Nephron (organoid): Measurements from ENCODE around the gene INSR.
A peak's percentile ranks its signal among the peaks of the same experiment; 100 is the strongest.

Experiments used
- H3K27ac Mint-ChIP-seq, 3 experiments: 2 replicates each; pipeline ENCODE4 v1.8.0; 2020; ENCODE audit warnings: mixed read lengths in 3 of 3, mild to moderate bottlenecking in 2 of 3, moderate library complexity in 1 of 3
- H3K27me3 Mint-ChIP-seq: 2 replicates; pipeline ENCODE4 v1.8.0; 2021; ENCODE audit warnings: low read depth, mild to moderate bottlenecking, moderate library complexity, mixed read lengths
- H3K36me3 Mint-ChIP-seq: 2 replicates; pipeline ENCODE4 v1.8.0; 2020; ENCODE audit warnings: low read depth, mixed read lengths
- H3K4me1 Mint-ChIP-seq: 2 replicates; pipeline ENCODE4 v1.8.0; 2020; ENCODE audit warnings: mixed read lengths
- H3K4me3 Mint-ChIP-seq, 3 experiments: 2 replicates each; pipeline ENCODE4 v1.8.0; 2020; ENCODE audit warnings: mild to moderate bottlenecking in 3 of 3, mixed read lengths in 3 of 3, moderate library complexity in 2 of 3
- H3K9me3 Mint-ChIP-seq: 2 replicates; pipeline ENCODE4 v1.8.0; 2020; ENCODE audit warnings: mixed read lengths
- TF ChIP-seq, protein P1 (sequence below), 3 experiments: fragments of 200-600 bp; sonication (generic); IDR thresholded peaks; one replicate each; pipeline ENCODE4 v1.5.0; 2021; ENCODE audit warnings: antibody characterized with exemption in 3 of 3; ENCODE audit not compliant: unreplicated experiment in 3 of 3

The INSR gene

GRCh38 chr19:7224209-7224686 is 70.0 kb downstream of the INSR start:
- peaks cover 36% of the 10 kb centered on the region for H3K4me1 Mint-ChIP-seq
- H3K4me3 Mint-ChIP-seq = peak overlapping the region in 1 of 3 experiments; percentile 15
- H3K9me3 Mint-ChIP-seq = no peaks in the 10 kb centered on the region
- H3K27ac Mint-ChIP-seq = peak overlapping the region in 2 of 3 experiments; percentile 10 to 69
- TF ChIP-seq, protein P1, sequence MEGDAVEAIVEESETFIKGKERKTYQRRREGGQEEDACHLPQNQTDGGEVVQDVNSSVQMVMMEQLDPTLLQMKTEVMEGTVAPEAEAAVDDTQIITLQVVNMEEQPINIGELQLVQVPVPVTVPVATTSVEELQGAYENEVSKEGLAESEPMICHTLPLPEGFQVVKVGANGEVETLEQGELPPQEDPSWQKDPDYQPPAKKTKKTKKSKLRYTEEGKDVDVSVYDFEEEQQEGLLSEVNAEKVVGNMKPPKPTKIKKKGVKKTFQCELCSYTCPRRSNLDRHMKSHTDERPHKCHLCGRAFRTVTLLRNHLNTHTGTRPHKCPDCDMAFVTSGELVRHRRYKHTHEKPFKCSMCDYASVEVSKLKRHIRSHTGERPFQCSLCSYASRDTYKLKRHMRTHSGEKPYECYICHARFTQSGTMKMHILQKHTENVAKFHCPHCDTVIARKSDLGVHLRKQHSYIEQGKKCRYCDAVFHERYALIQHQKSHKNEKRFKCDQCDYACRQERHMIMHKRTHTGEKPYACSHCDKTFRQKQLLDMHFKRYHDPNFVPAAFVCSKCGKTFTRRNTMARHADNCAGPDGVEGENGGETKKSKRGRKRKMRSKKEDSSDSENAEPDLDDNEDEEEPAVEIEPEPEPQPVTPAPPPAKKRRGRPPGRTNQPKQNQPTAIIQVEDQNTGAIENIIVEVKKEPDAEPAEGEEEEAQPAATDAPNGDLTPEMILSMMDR (IDR thresholded peaks at IDR 0.05; ENCODE audit: unreplicated experiment in 3 of 3) = no peak
- H3K27me3 Mint-ChIP-seq = no peaks in the 10 kb centered on the region
- no peaks in the 10 kb centered on the region for H3K36me3 Mint-ChIP-seq

DNA sequence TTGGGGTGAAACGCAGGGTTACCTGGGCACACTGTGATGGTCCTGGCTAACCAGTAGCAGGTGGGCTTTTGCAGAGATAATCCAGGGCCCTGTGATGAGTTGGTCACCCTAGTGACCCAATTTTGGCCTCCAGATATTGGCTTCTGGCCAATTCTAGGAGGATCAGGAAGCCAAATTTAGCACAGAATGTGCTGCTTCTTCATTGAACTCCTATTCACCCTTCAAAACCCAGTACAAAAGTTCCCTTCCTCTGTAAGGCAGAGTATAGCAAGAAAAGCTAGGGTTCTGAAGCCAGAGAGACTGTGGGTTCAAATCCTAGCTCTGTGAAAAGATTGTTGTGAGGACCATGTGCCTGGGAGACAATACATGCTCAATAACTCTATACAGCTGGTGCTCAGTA is 70.8 kb downstream of the INSR start:
- H3K27me3 Mint-ChIP-seq = no peaks in the 10 kb centered on the region
- no peak overlapping the region for H3K27ac Mint-ChIP-seq
- TF ChIP-seq, protein P1 (IDR thresholded peaks at IDR 0.05; ENCODE audit: unreplicated experiment in 3 of 3) = no peak
- H3K36me3 Mint-ChIP-seq = no peaks in the 10 kb centered on the region
- peaks cover 36% of the 10 kb centered on the region for H3K4me1 Mint-ChIP-seq
- H3K4me3 Mint-ChIP-seq = no peak overlapping the region
- no peaks in the 10 kb centered on the region for H3K9me3 Mint-ChIP-seq

GRCh38 chr19:7219056-7219455 is 75.2 kb downstream of the INSR start:
- no peaks in the 10 kb centered on the region for H3K36me3 Mint-ChIP-seq
- no peaks in the 10 kb centered on the region for H3K9me3 Mint-ChIP-seq
- no peak overlapping the region for H3K27ac Mint-ChIP-seq
- peaks cover 11% of the 10 kb centered on the region for H3K4me1 Mint-ChIP-seq
- TF ChIP-seq, protein P1 (IDR thresholded peaks at IDR 0.05; ENCODE audit: unreplicated experiment in 3 of 3) = no peak
- no peak overlapping the region for H3K4me3 Mint-ChIP-seq
- H3K27me3 Mint-ChIP-seq = no peaks in the 10 kb centered on the region

GRCh38 chr19:7217861-7218260 is 76.4 kb downstream of the INSR start:
- Mint-ChIP-seq H3K27me3 (no peaks in the 10 kb centered on the region), H3K27ac (no peak overlapping the region), H3K36me3 (no peaks in the 10 kb centered on the region), H3K4me3 (no peak overlapping the region), H3K4me1 (peaks cover 5% of the 10 kb centered on the region), H3K9me3 (no peaks in the 10 kb centered on the region)
- TF ChIP-seq, protein P1 (IDR thresholded peaks at IDR 0.05; ENCODE audit: unreplicated experiment in 3 of 3) = no peak

DNA sequence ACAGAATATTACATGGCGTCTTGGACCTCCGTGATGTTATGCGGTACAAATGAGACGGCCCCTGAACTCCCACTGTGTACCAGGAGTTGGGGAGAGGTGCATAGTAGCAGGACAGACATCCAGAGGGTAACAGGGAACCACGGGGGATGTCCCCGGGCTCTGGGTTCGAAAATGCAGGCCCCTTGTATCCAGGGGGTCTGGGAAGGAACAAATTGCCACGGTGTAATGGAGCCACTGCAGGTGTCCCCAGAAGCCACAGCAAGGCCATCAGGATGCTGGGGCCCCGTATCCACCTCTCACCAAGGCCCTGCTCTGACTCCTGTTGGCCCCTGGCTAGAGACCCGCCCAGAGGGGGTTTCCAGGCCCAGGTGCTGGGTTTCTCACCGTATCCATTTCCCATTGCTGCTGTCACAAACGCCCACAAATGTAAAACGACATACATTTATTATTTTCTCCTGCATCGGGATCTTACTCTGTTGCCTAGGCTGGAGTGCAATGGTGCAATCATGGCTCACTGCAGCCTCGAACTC is 77.8 kb downstream of the INSR start:
- TF ChIP-seq, protein P1 (IDR thresholded peaks at IDR 0.05; ENCODE audit: unreplicated experiment in 3 of 3) = no peak
- H3K4me1 Mint-ChIP-seq = peaks cover 14% of the 10 kb centered on the region
- H3K9me3 Mint-ChIP-seq = no peaks in the 10 kb centered on the region
- no peak overlapping the region for H3K4me3 Mint-ChIP-seq
- H3K36me3 Mint-ChIP-seq = no peaks in the 10 kb centered on the region
- H3K27ac Mint-ChIP-seq = no peak overlapping the region
- no peaks in the 10 kb centered on the region for H3K27me3 Mint-ChIP-seq

DNA sequence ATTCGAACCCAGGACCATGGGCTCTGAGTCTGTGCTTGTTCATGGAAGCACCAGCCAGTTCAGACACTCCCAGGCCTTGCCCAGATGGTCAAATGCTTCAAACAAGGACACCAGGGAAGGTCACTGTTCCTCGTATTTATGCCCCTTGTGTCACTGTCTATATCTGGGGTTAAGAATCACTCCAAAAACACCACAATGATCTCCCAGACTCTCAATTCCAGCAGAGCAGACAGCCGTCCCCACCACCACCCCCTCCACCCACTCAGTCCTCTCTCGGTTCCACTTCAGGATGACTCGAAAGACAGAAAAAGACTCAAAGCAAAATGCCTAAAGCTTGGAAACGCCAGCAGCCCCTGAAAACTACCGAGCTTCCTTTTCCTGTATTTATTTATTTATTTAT is 79.0 kb downstream of the INSR start:
- peak overlapping the region in 1 of 3 experiments; percentile 41 for H3K27ac Mint-ChIP-seq
- peaks cover 18% of the 10 kb centered on the region for H3K4me1 Mint-ChIP-seq
- H3K4me3 Mint-ChIP-seq = no peak overlapping the region
- H3K9me3 Mint-ChIP-seq = no peaks in the 10 kb centered on the region
- no peaks in the 10 kb centered on the region for H3K36me3 Mint-ChIP-seq
- no peaks in the 10 kb centered on the region for H3K27me3 Mint-ChIP-seq
- TF ChIP-seq, protein P1 (IDR thresholded peaks at IDR 0.05; ENCODE audit: unreplicated experiment in 3 of 3) = no peak
